Measurements from ENCODE around the gene HNRNPAB. TPM values are rescaled to one million over a fixed set of nuclear protein-coding genes. Genes with fewer than 3 reads are reported as not detected.
"Not testable (repeated sequence)": the region's sequence is repeated elsewhere in the genome, so short reads cannot be mapped to it uniquely, and the experiment has no call there.

Gene HNRNPAB
- total and polyA plus RNA-seq, 2 experiments from 2014 or later, result 154 to 224 TPM

GRCh38 chr5:178227929-178228328, 23.6 kb downstream of the HNRNPAB start:
- Histone ChIP-seq H3K27ac (no peak overlapping the region), H3K36me3 (no peaks in the 10 kb centered on the region), H3K4me3 (no peak overlapping the region), H3K27me3 (no peaks in the 10 kb centered on the region), H3K9me3 (ENCODE audit: low read depth) (no peaks in the 10 kb centered on the region), H3K4me1 (ENCODE audit: low read depth) (peaks cover 8% of the 10 kb centered on the region)
- DNase-seq (ENCODE audit: low read depth in 1 of 2, low spot score in 1 of 2), result no peak
- TF ChIP-seq CTCF (IDR thresholded peaks at IDR 0.05; ENCODE audit: low read depth, low read length), result no peak

- no peaks in the 10 kb centered on the region for H3K36me3 ChIP-seq
- no peak overlapping the region for H3K4me3 ChIP-seq
- H3K9me3 ChIP-seq (ENCODE audit: low read depth), result no peaks in the 10 kb centered on the region
- no peak for TF ChIP-seq CTCF (IDR thresholded peaks at IDR 0.05; ENCODE audit: low read depth, low read length)
- no peak for DNase-seq (ENCODE audit: low read depth in 1 of 2, low spot score in 1 of 2)
- H3K27me3 ChIP-seq, result no peaks in the 10 kb centered on the region
- H3K27ac ChIP-seq, result no peak overlapping the region
- peaks cover 8% of the 10 kb centered on the region for H3K4me1 ChIP-seq (ENCODE audit: low read depth)
These were observed 24.3 kb downstream of the HNRNPAB start for GRCh38 chr5:178228609-178229008.

GRCh38 chr5:178229111-178229510, 24.8 kb downstream of the HNRNPAB start:
- H3K9me3 ChIP-seq (ENCODE audit: low read depth); H3K4me3 ChIP-seq; H3K27me3 ChIP-seq; DNase-seq (ENCODE audit: low read depth in 1 of 2, low spot score in 1 of 2); H3K36me3 ChIP-seq; H3K27ac ChIP-seq; H3K4me1 ChIP-seq (ENCODE audit: low read depth): not testable (repeated sequence)

DNA sequence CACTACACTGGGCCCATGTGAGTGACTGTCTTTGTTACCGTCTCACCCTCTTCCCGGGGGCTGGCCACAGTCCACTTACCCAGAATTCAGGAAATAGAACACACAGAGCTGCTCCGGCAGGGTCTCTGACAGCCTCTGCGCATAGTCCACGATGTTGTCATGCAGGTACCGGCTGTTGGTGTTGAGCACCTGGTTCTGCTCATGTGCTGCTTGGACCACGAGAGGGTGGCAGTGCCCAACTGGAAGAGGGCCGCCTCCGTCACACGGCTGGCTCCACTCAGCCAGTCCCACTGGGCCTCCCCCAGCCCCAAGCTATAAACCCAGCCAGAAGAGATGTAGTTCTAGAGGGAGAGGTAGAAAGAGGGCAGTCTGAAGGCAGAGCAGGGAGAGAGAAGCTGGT, 25.5 kb downstream of the HNRNPAB start:
- H3K27ac ChIP-seq, result no peak overlapping the region
- H3K27me3 ChIP-seq, result no peaks in the 10 kb centered on the region
- no peaks in the 10 kb centered on the region for H3K9me3 ChIP-seq (ENCODE audit: low read depth)
- H3K4me1 ChIP-seq (ENCODE audit: low read depth), result peaks cover 8% of the 10 kb centered on the region
- no peak overlapping the region for H3K4me3 ChIP-seq
- no peak for TF ChIP-seq CTCF (IDR thresholded peaks at IDR 0.05; ENCODE audit: low read depth, low read length)
- DNase-seq (ENCODE audit: low read depth in 1 of 2, low spot score in 1 of 2), result no peak
- no peaks in the 10 kb centered on the region for H3K36me3 ChIP-seq

DNA sequence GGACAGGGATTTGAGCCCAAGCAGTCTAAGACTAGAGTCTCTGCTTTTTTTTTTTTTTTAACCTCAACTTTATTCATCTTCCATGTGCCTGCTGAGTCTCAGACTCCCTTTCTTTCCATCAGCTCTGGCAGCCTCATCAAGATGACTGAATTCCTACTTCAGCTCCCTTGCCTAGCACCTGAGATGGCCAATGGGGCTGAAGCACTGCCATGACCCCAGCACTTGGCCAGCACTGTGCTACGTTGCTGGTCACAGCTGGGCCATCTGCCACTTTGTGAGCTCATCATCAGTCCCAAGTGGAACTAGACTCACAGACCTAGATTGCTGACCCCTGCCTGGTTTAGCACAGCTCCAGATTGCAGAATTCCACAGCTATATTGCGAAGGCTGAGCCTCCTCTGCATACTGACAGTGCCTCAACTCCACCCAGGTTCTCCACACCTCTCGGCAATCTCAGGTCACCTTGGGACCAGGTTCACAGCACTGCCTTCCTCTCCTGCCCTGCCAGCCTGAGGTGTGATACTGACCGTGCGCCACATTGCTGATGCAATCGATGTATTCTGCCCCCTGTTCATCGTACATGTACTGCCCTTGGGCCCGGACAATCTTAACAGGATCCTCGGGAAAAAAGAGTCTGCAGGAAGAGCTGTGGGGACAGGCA, 26.7 kb downstream of the HNRNPAB start:
- H3K36me3 ChIP-seq, result no peaks in the 10 kb centered on the region
- H3K4me1 ChIP-seq (ENCODE audit: low read depth), result peaks cover 8% of the 10 kb centered on the region
- H3K27me3 ChIP-seq, result no peaks in the 10 kb centered on the region
- no peak for TF ChIP-seq CTCF (IDR thresholded peaks at IDR 0.05; ENCODE audit: low read depth, low read length)
- peak overlapping the region; percentile 63 for H3K4me3 ChIP-seq
- H3K9me3 ChIP-seq (ENCODE audit: low read depth), result no peaks in the 10 kb centered on the region
- H3K27ac ChIP-seq, result no peak overlapping the region
- peak in 1 of 2 donors; percentile 48 for DNase-seq (ENCODE audit: low read depth in 1 of 2, low spot score in 1 of 2)

DNA sequence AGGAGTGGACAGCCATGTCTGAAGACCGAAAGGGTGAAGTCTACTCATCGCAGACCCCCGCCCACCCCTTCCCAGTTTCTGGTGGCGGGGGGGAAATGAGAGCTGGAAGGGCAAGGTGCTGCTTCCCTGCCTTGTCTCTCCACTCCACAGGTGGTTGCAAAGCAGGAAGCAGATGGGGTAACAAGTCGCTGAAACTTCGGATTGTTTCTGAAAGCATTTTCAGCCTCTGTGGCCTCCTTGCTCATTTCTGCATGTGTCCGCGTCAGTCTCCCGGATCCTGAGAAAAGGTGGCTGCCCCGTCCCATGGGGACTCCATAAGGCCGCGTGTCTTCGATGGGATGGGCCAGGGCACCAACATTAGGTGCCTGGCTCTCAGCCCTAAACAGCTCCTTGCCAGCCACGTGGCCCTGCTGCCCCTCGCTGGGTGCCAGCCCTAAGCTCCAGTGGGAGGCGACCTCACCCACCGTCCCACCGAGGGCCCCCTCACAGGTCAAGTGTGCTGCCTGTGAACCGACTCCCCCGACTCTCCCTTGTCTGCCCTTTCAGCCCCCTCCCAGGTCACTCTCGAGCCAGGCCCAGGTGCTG, 27.3 kb downstream of the HNRNPAB start:
- Histone ChIP-seq H3K4me1 (ENCODE audit: low read depth) (peaks cover 8% of the 10 kb centered on the region), H3K9me3 (ENCODE audit: low read depth) (no peaks in the 10 kb centered on the region), H3K27ac (peak overlapping the region; percentile 87), H3K36me3 (no peaks in the 10 kb centered on the region), H3K4me3 (peak overlapping the region; percentile 63), H3K27me3 (no peaks in the 10 kb centered on the region)
- TF ChIP-seq CTCF (IDR thresholded peaks at IDR 0.05; ENCODE audit: low read depth, low read length), result no peak
- no peak for DNase-seq (ENCODE audit: low read depth in 1 of 2, low spot score in 1 of 2)

Measured in cardiac muscle cell (in vitro differentiated cells and primary cell).